Immature natural killer cell (primary cell): Measurements from ENCODE around the gene PRR29. TPM values are rescaled to one million over a fixed set of nuclear protein-coding genes. Genes with fewer than 3 reads are reported as not detected.
"Not testable (repeated sequence)": the region's sequence is repeated elsewhere in the genome, so short reads cannot be mapped to it uniquely, and the experiment has no call there.

Source experiments
- DNase-seq, 3 donors: peaks; one replicate each; pipeline ENCODE4 v3.0.0; 2022; ENCODE audit warnings: mixed read lengths in 1 of 3
- H3K27ac Mint-ChIP-seq, 6 donors: one replicate each; pipeline ENCODE4 v1.8.0; 2020; ENCODE audit warnings: mixed read lengths in 6 of 6, mild to moderate bottlenecking in 5 of 6, inconsistent platforms in 4 of 6, moderate library complexity in 3 of 6
- H3K27me3 Mint-ChIP-seq, 3 donors: one replicate each; pipeline ENCODE4 v1.8.0; 2020 to 2021; ENCODE audit warnings: low read depth in 3 of 3, mild to moderate bottlenecking in 3 of 3, mixed read lengths in 3 of 3, moderate library complexity in 3 of 3, inconsistent platforms in 1 of 3
- H3K36me3 Mint-ChIP-seq, 3 donors: one replicate each; pipeline ENCODE4 v1.8.0; 2020; ENCODE audit warnings: mixed read lengths in 3 of 3, inconsistent platforms in 2 of 3, mild to moderate bottlenecking in 2 of 3
- H3K4me1 Mint-ChIP-seq, 2 donors: one replicate each; pipeline ENCODE4 v1.8.0; 2020; ENCODE audit warnings: inconsistent platforms in 2 of 2, mild to moderate bottlenecking in 2 of 2, mixed read lengths in 2 of 2, moderate library complexity in 1 of 2
- H3K4me3 Mint-ChIP-seq, 5 donors: one replicate each; pipeline ENCODE4 v1.8.0; 2020; ENCODE audit warnings: mild to moderate bottlenecking in 5 of 5, mixed read lengths in 5 of 5, inconsistent platforms in 3 of 5, moderate library complexity in 3 of 5
- H3K9me3 Mint-ChIP-seq, 6 donors: one replicate each; pipeline ENCODE4 v1.8.0; 2020; ENCODE audit warnings: mild to moderate bottlenecking in 6 of 6, mixed read lengths in 6 of 6, inconsistent platforms in 4 of 6, moderate library complexity in 3 of 6
- polyA plus RNA-seq, 3 donors: library from polyadenylated mRNA; unstranded; fragments of 300-500 nt; fragmentation: Illumina TruSeq; gene quantifications; one replicate each; pipeline ENCODE4 v1.2.3, GENCODE V29; 2021

PRR29 gene
- polyA plus RNA-seq, 3 donors from 2014 or later = 5.0 to 6.8 (median 5.5) TPM

GRCh38 chr17:64019551-64019961 lies 21.4 kb downstream of the PRR29 start:
- peak overlapping the region; percentile 98 to 100 (median 100) for H3K27ac Mint-ChIP-seq
- H3K36me3 Mint-ChIP-seq, H3K9me3 Mint-ChIP-seq: not testable (repeated sequence)
- peak in 1 of 3 donors; percentile 30 for DNase-seq
- peaks cover 78 to 89% of the 10 kb centered on the region in 2 donors for H3K4me1 Mint-ChIP-seq
- H3K27me3 Mint-ChIP-seq = peaks cover 24 to 31% (median 26%) of the 10 kb centered on the region in 3 donors
- H3K4me3 Mint-ChIP-seq = peak overlapping the region; percentile 90 to 100 (median 95)

DNA sequence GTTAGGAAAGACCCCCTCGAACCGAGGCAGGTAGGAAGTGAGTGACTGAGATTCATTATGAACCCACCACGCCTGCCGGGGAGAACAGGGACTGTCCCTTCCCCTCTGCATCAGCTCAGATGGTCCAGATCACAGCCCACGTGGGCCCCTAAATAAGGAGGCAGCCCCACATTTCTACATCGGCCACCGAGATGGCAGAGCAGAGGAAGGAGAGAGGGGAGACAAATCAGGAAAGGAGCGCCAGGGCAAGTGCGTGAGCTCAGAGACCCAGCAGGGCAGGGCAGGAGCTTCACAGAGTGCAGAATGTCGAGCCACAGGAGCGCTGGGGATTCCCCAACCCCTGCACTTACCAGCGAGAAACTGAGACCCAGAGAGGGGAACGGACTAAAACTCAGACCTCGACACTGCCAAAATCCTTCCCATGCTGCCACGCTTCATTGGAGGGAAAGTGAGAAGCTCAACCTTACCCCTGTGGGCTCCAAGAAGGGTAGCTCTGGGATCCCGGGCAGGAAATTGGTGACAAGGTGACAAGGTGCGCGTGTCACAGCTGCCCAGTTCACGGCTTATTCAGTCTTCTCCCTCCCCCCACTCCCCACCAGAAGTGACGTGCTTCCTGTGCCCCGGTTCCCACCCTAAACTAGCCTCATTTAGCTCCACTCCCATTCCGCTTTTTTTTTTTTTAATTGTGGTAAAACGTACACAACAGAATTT lies 22.1 kb downstream of the PRR29 start, which contains the start of gene ICAM2:
TSS of gene ICAM2 (minus strand) at position 578 of the 711 bp plus-strand sequence. CDS start 13,942 bp downstream, outside the sequence.
- peak; percentile 97 to 98 (median 97) for DNase-seq
- peak within 1 kb of the TSS; percentile 90 to 100 (median 95) for H3K4me3 Mint-ChIP-seq
- H3K27me3 Mint-ChIP-seq = peaks cover 25 to 37% (median 26%) of the 10 kb centered on the region in 3 donors
- H3K4me1 Mint-ChIP-seq = peaks cover 80 to 89% of the 10 kb centered on the region in 2 donors
- H3K27ac Mint-ChIP-seq = peak within 1 kb of the TSS; percentile 98 to 100 (median 100)
- no peaks in the 10 kb centered on the region for H3K9me3 Mint-ChIP-seq
- H3K36me3 Mint-ChIP-seq = peaks cover 0 to 2% (median 0%) of the 10 kb centered on the region in 3 donors

GRCh38 chr17:64022611-64023063 lies 24.5 kb downstream of the PRR29 start:
- H3K27ac Mint-ChIP-seq = peak overlapping the region; percentile 81 to 100 (median 99)
- H3K27me3 Mint-ChIP-seq = peaks cover 28 to 41% (median 29%) of the 10 kb centered on the region in 3 donors
- H3K36me3 Mint-ChIP-seq = no peaks in the 10 kb centered on the region
- no peak for DNase-seq
- H3K9me3 Mint-ChIP-seq = no peaks in the 10 kb centered on the region
- H3K4me1 Mint-ChIP-seq = peaks cover 74 to 81% of the 10 kb centered on the region in 2 donors
- H3K4me3 Mint-ChIP-seq = peak overlapping the region; percentile 49 to 100 (median 70)

DNA sequence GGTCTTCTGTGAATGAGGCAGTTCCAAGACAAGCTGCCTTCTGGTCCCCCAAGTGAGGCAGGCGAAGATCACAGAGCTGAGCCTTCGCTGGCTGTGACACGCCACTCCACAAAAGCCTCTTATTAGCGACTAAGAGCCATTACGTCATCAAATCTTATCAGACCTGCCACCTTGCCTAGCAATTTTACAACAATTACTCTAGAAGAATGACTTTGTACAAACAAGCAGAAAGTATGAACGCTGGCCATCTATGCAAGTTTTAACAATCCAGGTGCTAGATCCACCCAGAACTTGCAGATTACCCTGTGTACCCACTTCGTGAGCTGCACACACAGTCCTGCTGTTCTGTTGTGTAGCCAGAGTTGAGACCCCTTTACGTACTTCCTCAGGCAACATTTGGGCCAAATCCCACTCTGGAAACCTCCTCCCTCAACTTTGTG lies 26.1 kb downstream of the PRR29 start:
- no peaks in the 10 kb centered on the region for H3K9me3 Mint-ChIP-seq
- H3K4me3 Mint-ChIP-seq = peak overlapping the region; percentile 77 to 94 (median 89)
- peaks cover 28 to 36% (median 31%) of the 10 kb centered on the region in 3 donors for H3K27me3 Mint-ChIP-seq
- no peaks in the 10 kb centered on the region for H3K36me3 Mint-ChIP-seq
- H3K4me1 Mint-ChIP-seq = peaks cover 68 to 70% of the 10 kb centered on the region in 2 donors
- DNase-seq = peak; percentile 52 to 61 (median 54)
- peak overlapping the region; percentile 96 to 100 (median 100) for H3K27ac Mint-ChIP-seq

DNA sequence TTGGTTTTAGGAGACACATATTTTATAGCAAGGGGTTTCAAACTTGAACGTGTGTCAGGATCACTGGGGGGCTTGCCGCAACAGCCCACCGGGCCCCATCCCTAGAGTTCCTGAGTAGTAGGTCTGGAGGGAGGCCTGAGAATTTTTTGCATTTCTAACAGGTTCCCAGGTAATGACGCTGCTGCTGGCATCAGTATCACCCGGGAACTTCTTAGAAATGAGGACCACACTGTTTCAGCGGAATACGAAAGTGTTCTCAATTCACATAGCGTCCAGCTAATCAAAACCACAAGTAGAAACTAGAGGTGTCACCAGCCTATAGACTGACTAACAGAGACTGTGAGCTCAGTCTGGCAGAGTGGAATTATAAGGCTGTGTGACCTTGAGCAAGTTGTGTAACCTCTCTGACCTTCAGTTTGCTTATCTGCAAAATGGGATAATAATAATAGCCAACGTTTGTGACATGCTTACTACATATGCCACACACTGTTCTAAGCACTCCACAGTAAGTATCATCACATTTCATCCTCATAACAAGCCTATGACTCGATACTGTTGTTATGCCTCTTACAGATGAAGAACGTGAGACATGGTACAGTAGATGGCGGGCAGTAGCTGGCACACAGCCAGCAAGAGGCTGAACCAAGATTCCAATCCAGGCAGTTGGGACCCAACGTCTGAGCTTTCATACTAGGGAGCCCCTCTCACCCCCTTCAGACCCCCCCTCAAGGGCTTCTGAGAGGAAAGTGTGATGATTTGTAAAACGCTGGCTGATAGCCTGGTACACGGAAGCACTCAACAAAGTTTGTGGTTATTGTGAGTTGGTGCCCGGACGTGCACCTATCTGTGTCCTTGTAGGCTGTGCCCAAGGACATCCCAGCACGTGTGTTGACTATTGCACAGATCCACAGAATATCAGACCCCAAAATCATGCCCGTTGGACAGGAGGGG lies 26.9 kb downstream of the PRR29 start:
- peak; percentile 81 to 83 (median 83) for DNase-seq
- no peaks in the 10 kb centered on the region for H3K36me3 Mint-ChIP-seq
- no peaks in the 10 kb centered on the region for H3K9me3 Mint-ChIP-seq
- H3K27ac Mint-ChIP-seq = peak overlapping the region; percentile 96 to 100 (median 100)
- peaks cover 64 to 71% of the 10 kb centered on the region in 2 donors for H3K4me1 Mint-ChIP-seq
- peaks cover 23 to 28% (median 28%) of the 10 kb centered on the region in 3 donors for H3K27me3 Mint-ChIP-seq
- H3K4me3 Mint-ChIP-seq = peak overlapping the region; percentile 77 to 94 (median 89)

GRCh38 chr17:64025732-64026294 lies 27.7 kb downstream of the PRR29 start:
- Mint-ChIP-seq H3K9me3 (no peaks in the 10 kb centered on the region), H3K4me3 (peak overlapping the region; percentile 77 to 94 (median 89)), H3K27me3 (peaks cover 15 to 20% (median 20%) of the 10 kb centered on the region in 3 donors), H3K4me1 (peaks cover 63 to 67% of the 10 kb centered on the region in 2 donors), H3K27ac (peak overlapping the region; percentile 96 to 100 (median 100)), H3K36me3 (no peaks in the 10 kb centered on the region)
- peak; percentile 95 to 96 (median 96) for DNase-seq

GRCh38 chr17:64028874-64029464 lies 30.8 kb downstream of the PRR29 start:
- no peaks in the 10 kb centered on the region for H3K9me3 Mint-ChIP-seq
- peaks cover 0 to 3% (median 0%) of the 10 kb centered on the region in 3 donors for H3K36me3 Mint-ChIP-seq
- peak; percentile 62 to 71 (median 68) for DNase-seq
- H3K27ac Mint-ChIP-seq = no peak overlapping the region
- no peak overlapping the region for H3K4me3 Mint-ChIP-seq
- peaks cover 31 to 36% of the 10 kb centered on the region in 2 donors for H3K4me1 Mint-ChIP-seq
- peaks cover 2 to 15% (median 13%) of the 10 kb centered on the region in 3 donors for H3K27me3 Mint-ChIP-seq

- H3K27me3 Mint-ChIP-seq = peaks cover 0 to 2% (median under 1%) of the 10 kb centered on the region in 3 donors
- H3K27ac Mint-ChIP-seq = no peak overlapping the region
- H3K36me3 Mint-ChIP-seq = peaks cover under 1 to 10% (median 4%) of the 10 kb centered on the region in 3 donors
- H3K9me3 Mint-ChIP-seq = no peaks in the 10 kb centered on the region
- no peak for DNase-seq
- no peak overlapping the region for H3K4me3 Mint-ChIP-seq
- H3K4me1 Mint-ChIP-seq = peaks cover 8 to 12% of the 10 kb centered on the region in 2 donors
Observed at GRCh38 chr17:64032081-64032480, 33.9 kb downstream of the PRR29 start.

GRCh38 chr17:64036198-64036922 lies 38.2 kb downstream of the PRR29 start:
- Mint-ChIP-seq H3K9me3 (no peaks in the 10 kb centered on the region), H3K4me1 (peaks cover 0 to 13% of the 10 kb centered on the region in 2 donors), H3K4me3 (no peak overlapping the region), H3K27me3 (peaks cover 0 to 3% (median 3%) of the 10 kb centered on the region in 3 donors), H3K27ac (peak overlapping the region in 3 of 6 donors; percentile 20 to 82 (median 21)), H3K36me3 (peaks cover 14 to 32% (median 21%) of the 10 kb centered on the region in 3 donors)
- no peak for DNase-seq

DNA sequence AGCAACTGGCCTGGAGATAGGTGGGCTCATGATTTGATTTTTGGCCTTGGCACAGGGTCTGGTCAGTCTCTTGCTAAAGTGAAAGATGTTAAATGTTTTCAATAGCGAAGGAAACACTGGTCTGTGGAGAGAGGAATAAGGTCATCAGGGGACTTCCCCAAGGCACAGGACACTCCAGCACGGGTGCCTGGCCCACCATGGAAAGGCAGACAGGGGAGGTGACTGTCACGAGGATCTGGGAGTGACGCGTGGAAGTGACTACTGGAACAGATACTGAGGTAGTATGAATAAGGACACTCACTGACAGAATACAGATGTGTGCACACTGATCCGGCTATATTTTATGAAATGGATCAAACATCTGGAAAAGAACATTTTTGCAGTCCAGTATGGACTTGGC lies 39.0 kb downstream of the PRR29 start:
- H3K4me3 Mint-ChIP-seq = no peak overlapping the region
- DNase-seq = no peak
- H3K36me3 Mint-ChIP-seq = peaks cover 21 to 39% (median 29%) of the 10 kb centered on the region in 3 donors
- peak overlapping the region in 4 of 6 donors; percentile 20 to 82 (median 43) for H3K27ac Mint-ChIP-seq
- peaks cover 0 to 6% (median 5%) of the 10 kb centered on the region in 3 donors for H3K27me3 Mint-ChIP-seq
- peaks cover 3 to 22% of the 10 kb centered on the region in 2 donors for H3K4me1 Mint-ChIP-seq
- no peaks in the 10 kb centered on the region for H3K9me3 Mint-ChIP-seq

GRCh38 chr17:64037802-64038201 lies 39.7 kb downstream of the PRR29 start:
- peaks cover 25 to 44% (median 34%) of the 10 kb centered on the region in 3 donors for H3K36me3 Mint-ChIP-seq
- H3K27ac Mint-ChIP-seq = peak overlapping the region in 1 of 6 donors; percentile 58
- no peak for DNase-seq
- H3K9me3 Mint-ChIP-seq = no peaks in the 10 kb centered on the region
- H3K27me3 Mint-ChIP-seq = peaks cover 0 to 6% (median 5%) of the 10 kb centered on the region in 3 donors
- H3K4me1 Mint-ChIP-seq = peaks cover 4 to 26% of the 10 kb centered on the region in 2 donors
- H3K4me3 Mint-ChIP-seq = no peak overlapping the region
